ENCODE measurements around the gene DOK3. TPM values are rescaled to one million over a fixed set of nuclear protein-coding genes. Genes with fewer than 3 reads are reported as not detected.

Gene DOK3
- total and polyA plus RNA-seq, 2 donors (not counting 1 experiment from before 2014, with no cell fraction given) = 103 to 115 TPM

GRCh38 chr5:177546258-177546741 is 36.7 kb upstream of the DOK3 start:
- Histone ChIP-seq H3K9ac (ENCODE audit: low read length) (no peak overlapping the region), H3K9me3 (ENCODE audit: control extremely low read depth in 1 of 3, control insufficient read depth in 2 of 3, insufficient read depth in 1 of 3, low read length in 2 of 3) (no peaks in the 10 kb centered on the region), H3K36me3 (replicated peaks in 1 of 2; ENCODE audit: control extremely low read depth in 1 of 2, control insufficient read depth in 1 of 2, extremely low read depth in 1 of 2, insufficient read depth in 2 of 2, low read length in 1 of 2) (peaks cover 0 to 21% of the 10 kb centered on the region in 2 experiments), H2AFZ (ENCODE audit: insufficient read depth, low read depth, low read length, poor library complexity, severe bottlenecking) (no peak overlapping the region), H3K79me2 (ENCODE audit: control insufficient read depth, insufficient read depth, low read length) (peaks cover 82% of the 10 kb centered on the region), H3K4me1 (ENCODE audit: control insufficient read depth in 2 of 2, insufficient read depth in 2 of 2, low read length in 2 of 2) (peaks cover 4 to 9% of the 10 kb centered on the region in 2 donors), H3K27me3 (replicated peaks in 1 of 4; ENCODE audit: control extremely low read depth in 1 of 4, control insufficient read depth in 3 of 4, insufficient read depth in 4 of 4, low read length in 3 of 4) (no peaks in the 10 kb centered on the region), H4K20me1 (ENCODE audit: control insufficient read depth, insufficient read depth, low read length, poor library complexity, severe bottlenecking) (peaks cover 73% of the 10 kb centered on the region), H3K4me3 (ENCODE audit: control extremely low read depth in 1 of 5, extremely low read depth in 1 of 5, insufficient read depth in 1 of 5, low read depth in 2 of 5, low read length in 4 of 5) (no peak overlapping the region), H3K4me2 (replicated peaks; ENCODE audit: low read depth, low read length, poor library complexity, severe bottlenecking) (no peak overlapping the region), H3K27ac (ENCODE audit: low read length in 2 of 2) (no peak overlapping the region)
- no peak for DNase-seq
- no peak overlapping the region for H3K4me3 Mint-ChIP-seq
- ChIA-PET POLR2A (interaction anchor here (0.6 kb wide), 1 partner anchor 406 kb away, joined by 3 read pairs; no protein-coding TSS in a partner anchor), CTCF (interaction anchor here (1.3 to 1.5 kb wide), 2 partner anchors 8 to 15 kb away, joined by 3 to 4 read pairs; no protein-coding TSS in a partner anchor)
- WGBS (ENCODE audit: insufficient coverage) = 100% methylated on average over 1 of the region's 1 CpG
- no peaks in the 10 kb centered on the region for H3K9me3 Mint-ChIP-seq (ENCODE audit: insufficient read depth)
- no peak overlapping the region for H3K27ac Mint-ChIP-seq
- TF ChIP-seq, protein P1, sequence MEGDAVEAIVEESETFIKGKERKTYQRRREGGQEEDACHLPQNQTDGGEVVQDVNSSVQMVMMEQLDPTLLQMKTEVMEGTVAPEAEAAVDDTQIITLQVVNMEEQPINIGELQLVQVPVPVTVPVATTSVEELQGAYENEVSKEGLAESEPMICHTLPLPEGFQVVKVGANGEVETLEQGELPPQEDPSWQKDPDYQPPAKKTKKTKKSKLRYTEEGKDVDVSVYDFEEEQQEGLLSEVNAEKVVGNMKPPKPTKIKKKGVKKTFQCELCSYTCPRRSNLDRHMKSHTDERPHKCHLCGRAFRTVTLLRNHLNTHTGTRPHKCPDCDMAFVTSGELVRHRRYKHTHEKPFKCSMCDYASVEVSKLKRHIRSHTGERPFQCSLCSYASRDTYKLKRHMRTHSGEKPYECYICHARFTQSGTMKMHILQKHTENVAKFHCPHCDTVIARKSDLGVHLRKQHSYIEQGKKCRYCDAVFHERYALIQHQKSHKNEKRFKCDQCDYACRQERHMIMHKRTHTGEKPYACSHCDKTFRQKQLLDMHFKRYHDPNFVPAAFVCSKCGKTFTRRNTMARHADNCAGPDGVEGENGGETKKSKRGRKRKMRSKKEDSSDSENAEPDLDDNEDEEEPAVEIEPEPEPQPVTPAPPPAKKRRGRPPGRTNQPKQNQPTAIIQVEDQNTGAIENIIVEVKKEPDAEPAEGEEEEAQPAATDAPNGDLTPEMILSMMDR (IDR thresholded peaks at IDR 0.05) = no peak
- no peak for TF ChIP-seq EZH2 (IDR thresholded peaks at IDR 0.05; ENCODE audit: borderline replicate concordance, insufficient read depth, low read depth, low read length, poor library complexity, severe bottlenecking)
- intact Hi-C loops (cut with micrococcal nuclease) = no loop called here
- peaks cover 15% of the 10 kb centered on the region for H3K4me1 Mint-ChIP-seq
- ATAC-seq (ENCODE audit: low read depth) = no peak
- no peaks in the 10 kb centered on the region for H3K27me3 Mint-ChIP-seq

- Mint-ChIP-seq H3K4me1 (peaks cover 15% of the 10 kb centered on the region), H3K27me3 (no peaks in the 10 kb centered on the region), H3K4me3 (no peak overlapping the region), H3K9me3 (ENCODE audit: insufficient read depth) (no peaks in the 10 kb centered on the region), H3K27ac (no peak overlapping the region)
- POLR2A ChIA-PET = no interaction called here
- H3K79me2 ChIP-seq (ENCODE audit: control insufficient read depth, insufficient read depth, low read length) = peaks cover 82% of the 10 kb centered on the region
- no peak overlapping the region for H2AFZ ChIP-seq (ENCODE audit: insufficient read depth, low read depth, low read length, poor library complexity, severe bottlenecking)
- no peak for DNase-seq
- H3K9ac ChIP-seq (ENCODE audit: low read length) = no peak overlapping the region
- H3K4me2 ChIP-seq (replicated peaks; ENCODE audit: low read depth, low read length, poor library complexity, severe bottlenecking) = no peak overlapping the region
- no peaks in the 10 kb centered on the region for H3K9me3 ChIP-seq (ENCODE audit: control extremely low read depth in 1 of 3, control insufficient read depth in 2 of 3, insufficient read depth in 1 of 3, low read length in 2 of 3)
- H3K36me3 ChIP-seq (replicated peaks in 1 of 2; ENCODE audit: control extremely low read depth in 1 of 2, control insufficient read depth in 1 of 2, extremely low read depth in 1 of 2, insufficient read depth in 2 of 2, low read length in 1 of 2) = peaks cover 0 to 20% of the 10 kb centered on the region in 2 experiments
- no peak for ATAC-seq (ENCODE audit: low read depth)
- intact Hi-C loops (cut with micrococcal nuclease) = no loop called here
- H3K27me3 ChIP-seq (replicated peaks in 1 of 4; ENCODE audit: control extremely low read depth in 1 of 4, control insufficient read depth in 3 of 4, insufficient read depth in 4 of 4, low read length in 3 of 4) = no peaks in the 10 kb centered on the region
- H3K27ac ChIP-seq (ENCODE audit: low read length in 2 of 2) = no peak overlapping the region
- TF ChIP-seq EZH2 (IDR thresholded peaks at IDR 0.05; ENCODE audit: borderline replicate concordance, insufficient read depth, low read depth, low read length, poor library complexity, severe bottlenecking) = no peak
- TF ChIP-seq, protein P1 (IDR thresholded peaks at IDR 0.05) = no peak
- 100% methylated on average over 3 of the region's 4 CpGs for WGBS (ENCODE audit: insufficient coverage)
- peaks cover 4 to 9% of the 10 kb centered on the region in 2 donors for H3K4me1 ChIP-seq (ENCODE audit: control insufficient read depth in 2 of 2, insufficient read depth in 2 of 2, low read length in 2 of 2)
- H4K20me1 ChIP-seq (ENCODE audit: control insufficient read depth, insufficient read depth, low read length, poor library complexity, severe bottlenecking) = peaks cover 71% of the 10 kb centered on the region
- CTCF ChIA-PET = interaction anchor here (0.7 to 1.5 kb wide), 4 partner anchors 8 to 617 kb away, joined by 3 to 6 read pairs (median 4); no protein-coding TSS in a partner anchor
- no peak overlapping the region for H3K4me3 ChIP-seq (ENCODE audit: control extremely low read depth in 1 of 5, extremely low read depth in 1 of 5, insufficient read depth in 1 of 5, low read depth in 2 of 5, low read length in 4 of 5)
Measured at GRCh38 chr5:177545487-177546257, 36.0 kb upstream of the DOK3 start.
